ENCODE results near the gene IMMP2L. TPM values are rescaled to one million over a fixed set of nuclear protein-coding genes. Genes with fewer than 3 reads are reported as not detected.

IMMP2L gene
- total RNA-seq, 2 experiments from 2014 or later, result 10.2 to 12.8 TPM

DNA sequence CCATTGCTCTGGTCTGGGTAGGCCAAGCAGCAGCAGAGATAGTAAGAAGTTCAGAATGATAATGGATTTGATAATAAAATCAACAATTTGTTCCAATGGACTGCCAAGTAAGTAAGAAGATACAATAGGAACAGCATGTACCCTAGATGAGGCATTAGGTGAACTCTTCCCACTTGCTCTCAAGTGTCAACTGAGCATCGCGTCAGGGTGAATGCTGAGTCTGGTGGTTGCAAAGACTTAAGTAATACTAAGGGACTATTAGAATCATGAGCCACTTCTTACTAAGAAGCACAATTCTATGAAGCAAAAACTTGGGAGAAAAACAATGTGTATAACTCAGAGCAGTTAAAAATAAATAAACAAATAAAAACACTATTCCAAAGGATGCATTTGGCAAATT is 416.8 kb downstream of the IMMP2L start:
- Mint-ChIP-seq H3K27me3 (peaks cover 2% of the 10 kb centered on the region), H3K36me3 (no peaks in the 10 kb centered on the region), H3K27ac (no peak overlapping the region), H3K4me3 (no peak overlapping the region), H3K9me3 (peaks cover 1% of the 10 kb centered on the region), H3K4me1 (peaks cover 2% of the 10 kb centered on the region)
- no peak for DNase-seq
- POLR2A ChIA-PET, result no interaction called here
- ATAC-seq (ENCODE audit: low read depth), result no peak

DNA sequence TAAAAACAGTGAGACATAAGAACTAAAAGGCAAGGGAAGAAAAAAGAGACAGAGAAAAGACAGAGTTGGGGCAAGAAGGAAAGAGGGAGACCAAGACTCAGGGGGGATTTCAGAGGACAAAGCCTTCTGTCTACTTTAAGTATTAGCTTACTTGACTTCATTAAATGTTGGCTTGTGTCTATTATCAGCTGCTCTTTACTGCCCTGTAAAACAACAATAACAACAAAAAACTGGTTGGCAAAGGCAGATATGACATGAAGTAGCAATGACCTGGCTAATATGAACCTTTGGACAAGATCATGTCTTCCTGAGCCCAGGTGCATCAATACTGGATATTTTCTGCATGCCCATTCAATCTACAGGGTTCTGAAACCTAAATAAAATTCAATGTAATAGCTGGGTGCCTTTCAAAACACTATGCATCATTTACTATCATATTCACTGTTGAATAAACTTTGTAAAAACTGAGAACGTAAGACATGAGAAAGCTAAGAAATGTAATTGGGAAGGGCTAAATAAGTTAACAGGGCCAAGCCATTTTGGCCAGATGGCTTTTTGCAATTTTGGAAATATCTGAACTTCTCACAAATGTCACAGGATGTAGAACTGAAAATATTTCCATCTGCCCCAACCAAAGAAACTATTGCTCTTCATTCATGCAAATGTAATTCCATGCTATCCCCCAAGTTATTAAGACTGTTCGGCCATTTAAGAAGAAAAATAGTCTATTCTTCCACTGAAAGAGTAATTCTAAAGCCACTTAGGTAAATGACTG is 422.0 kb downstream of the IMMP2L start:
- H3K4me1 Mint-ChIP-seq, result peaks cover 17% of the 10 kb centered on the region
- no peaks in the 10 kb centered on the region for H3K27me3 Mint-ChIP-seq
- H3K4me3 Mint-ChIP-seq, result no peak overlapping the region
- H3K36me3 Mint-ChIP-seq, result peaks cover 2% of the 10 kb centered on the region
- H3K9me3 Mint-ChIP-seq, result peaks cover 3% of the 10 kb centered on the region
- H3K27ac Mint-ChIP-seq, result no peak overlapping the region
- POLR2A ChIA-PET, result no interaction called here
- DNase-seq (no peak), ATAC-seq (ENCODE audit: low read depth) (no peak)

DNA sequence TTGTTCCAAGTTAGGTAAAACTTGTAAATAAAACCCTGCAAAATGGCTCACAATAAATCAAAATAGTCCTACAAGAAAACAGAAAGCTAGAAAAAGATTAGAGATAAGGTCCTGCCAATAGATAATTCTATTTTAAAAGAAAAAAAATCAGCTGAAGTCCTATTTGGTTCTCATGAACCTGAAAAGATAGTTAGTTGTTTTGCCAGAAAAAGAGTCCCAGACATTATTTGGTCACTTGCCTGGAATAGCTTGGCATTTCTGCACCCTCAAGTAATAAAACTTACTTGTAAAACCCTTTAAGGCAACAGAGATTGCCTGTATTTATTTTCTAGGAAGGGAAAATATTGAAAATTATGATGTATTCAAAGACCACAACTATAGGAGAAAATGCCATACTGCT is 423.7 kb downstream of the IMMP2L start:
- POLR2A ChIA-PET, result no interaction called here
- H3K4me3 Mint-ChIP-seq, result peak overlapping the region; percentile 54

DNA sequence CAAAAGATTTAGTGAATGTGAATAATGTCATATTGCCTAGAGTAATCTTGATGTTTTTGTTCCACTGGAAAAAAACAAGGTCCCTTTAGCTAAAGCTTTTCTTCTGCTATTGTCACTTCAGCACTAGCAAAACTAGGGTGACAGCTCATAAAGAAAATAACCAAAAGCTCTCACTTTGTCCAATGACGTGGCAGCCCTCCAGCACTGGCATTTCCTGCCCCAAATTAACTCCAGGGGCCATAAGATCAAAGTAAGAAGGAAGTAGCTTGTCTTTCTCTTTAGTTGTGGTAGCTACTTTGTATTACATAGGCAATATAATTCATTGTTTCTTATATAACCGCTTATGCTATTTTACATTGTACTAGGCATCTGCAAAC is 424.1 kb downstream of the IMMP2L start:
- H3K9me3 Mint-ChIP-seq, result peaks cover 3% of the 10 kb centered on the region
- peak; percentile 97 for ATAC-seq (ENCODE audit: low read depth)
- peaks cover 2% of the 10 kb centered on the region for H3K36me3 Mint-ChIP-seq
- H3K27me3 Mint-ChIP-seq, result no peaks in the 10 kb centered on the region
- H3K4me1 Mint-ChIP-seq, result peaks cover 17% of the 10 kb centered on the region
- H3K27ac Mint-ChIP-seq, result peak overlapping the region; percentile 67
- POLR2A ChIA-PET, result interaction anchor here (0.6 kb wide), 1 partner anchor 13 kb away, joined by 4 read pairs; no protein-coding TSS in a partner anchor
- H3K4me3 Mint-ChIP-seq, result peak overlapping the region; percentile 54
- DNase-seq, result peak; percentile 40

More for the DNA sequence above, 423.7 kb downstream of the IMMP2L start:
- Mint-ChIP-seq H3K27me3 (no peaks in the 10 kb centered on the region), H3K4me1 (peaks cover 17% of the 10 kb centered on the region), H3K27ac (peak overlapping the region; percentile 67), H3K9me3 (peaks cover 3% of the 10 kb centered on the region), H3K36me3 (peaks cover 2% of the 10 kb centered on the region)
- ATAC-seq (ENCODE audit: low read depth) (no peak), DNase-seq (no peak)

DNA sequence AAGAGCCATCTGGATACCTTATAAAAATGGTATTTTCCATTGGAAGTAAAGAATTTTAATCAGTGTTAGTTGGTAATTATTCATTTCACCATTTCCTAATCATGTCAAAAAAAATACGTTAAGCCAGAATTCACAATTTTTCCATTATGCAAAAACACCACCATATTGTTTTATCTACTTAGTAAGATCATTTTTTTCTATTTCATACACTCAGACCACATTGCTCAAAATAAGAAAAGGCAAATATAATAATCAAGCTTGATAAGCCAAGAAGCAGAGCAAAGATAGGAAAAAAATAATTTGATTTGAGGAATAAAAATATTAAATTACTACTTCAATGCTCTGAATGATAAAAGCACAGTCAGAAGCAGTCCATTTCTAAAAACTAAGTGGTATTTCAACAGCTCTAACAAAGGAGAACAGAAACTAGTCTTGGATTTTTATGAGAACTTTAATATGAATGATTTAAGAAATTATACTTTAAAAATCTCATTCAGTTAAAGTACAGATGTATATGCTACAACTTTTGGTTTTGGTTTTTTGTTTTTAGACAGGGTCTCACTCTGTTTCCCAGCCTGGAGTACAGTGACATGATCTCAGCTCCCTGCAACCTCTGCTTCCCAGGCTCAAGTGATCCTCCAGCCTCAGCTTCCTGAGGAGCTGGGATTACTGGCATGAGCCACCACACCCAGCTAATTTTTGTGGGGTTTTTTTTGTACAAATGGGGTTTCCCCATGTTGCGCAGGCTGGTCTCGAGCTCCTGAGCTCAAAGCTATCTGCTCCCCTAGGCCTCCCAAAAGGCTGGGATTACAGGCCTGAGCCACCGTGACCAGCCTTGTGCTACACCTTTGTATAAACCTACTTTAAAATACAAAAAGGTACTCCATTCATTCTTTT is 424.7 kb downstream of the IMMP2L start:
- Mint-ChIP-seq H3K27me3 (no peaks in the 10 kb centered on the region), H3K36me3 (peaks cover 2% of the 10 kb centered on the region), H3K4me1 (peaks cover 17% of the 10 kb centered on the region), H3K4me3 (peak overlapping the region; percentile 54), H3K27ac (peak overlapping the region; percentile 67), H3K9me3 (peaks cover 3% of the 10 kb centered on the region)
- no peak for DNase-seq
- POLR2A ChIA-PET, result interaction anchor here (0.6 kb wide), 1 partner anchor 12 kb away, joined by 4 read pairs; no protein-coding TSS in a partner anchor
- ATAC-seq (ENCODE audit: low read depth), result peak; percentile 58

DNA sequence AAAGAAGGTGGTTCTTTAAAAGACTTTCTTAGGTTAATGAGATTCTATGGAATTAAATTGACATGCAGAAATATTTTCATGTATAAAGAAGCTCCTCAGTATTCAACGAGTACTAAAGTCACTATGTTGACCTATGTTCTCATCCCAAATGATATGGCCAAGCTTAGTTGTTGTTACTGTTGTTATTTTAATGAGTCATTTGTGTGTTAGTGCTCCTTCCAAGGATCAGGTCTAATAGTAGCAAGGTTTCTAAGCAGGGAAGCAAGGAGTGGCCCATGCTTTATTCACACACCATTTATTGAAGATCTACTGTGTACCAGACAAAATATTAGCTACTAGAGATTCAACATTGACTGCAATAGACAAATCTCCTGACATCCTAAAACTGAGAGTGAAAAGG is 429.5 kb downstream of the IMMP2L start:
- peaks cover 4% of the 10 kb centered on the region for H3K4me1 Mint-ChIP-seq
- POLR2A ChIA-PET, result no interaction called here
- H3K9me3 Mint-ChIP-seq, result no peaks in the 10 kb centered on the region
- peaks cover 2% of the 10 kb centered on the region for H3K36me3 Mint-ChIP-seq
- DNase-seq (no peak), ATAC-seq (ENCODE audit: low read depth) (no peak)
- H3K27me3 Mint-ChIP-seq, result no peaks in the 10 kb centered on the region
- no peak overlapping the region for H3K4me3 Mint-ChIP-seq
- H3K27ac Mint-ChIP-seq, result no peak overlapping the region

DNA sequence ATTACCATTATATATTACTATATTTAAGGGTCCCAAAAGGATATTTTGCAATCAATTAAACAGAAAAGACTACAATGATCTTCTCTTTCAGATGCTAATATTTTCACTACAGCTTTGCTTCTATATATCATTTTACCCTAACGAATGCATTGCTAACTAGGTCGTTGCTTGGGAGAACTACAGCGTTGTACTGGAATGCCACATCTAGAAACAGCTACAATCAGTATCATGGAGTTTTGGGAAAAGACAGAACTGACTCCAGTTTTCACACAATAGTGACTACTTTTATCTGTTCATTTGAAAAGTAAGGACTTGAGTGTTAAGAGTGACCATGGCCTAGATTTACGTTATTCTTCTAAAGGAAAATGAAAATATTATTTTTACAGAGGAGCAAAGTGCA is 432.9 kb downstream of the IMMP2L start:
- no peak for DNase-seq
- Mint-ChIP-seq H3K27me3 (no peaks in the 10 kb centered on the region), H3K27ac (no peak overlapping the region), H3K36me3 (peaks cover 11% of the 10 kb centered on the region), H3K9me3 (no peaks in the 10 kb centered on the region), H3K4me1 (no peaks in the 10 kb centered on the region), H3K4me3 (no peak overlapping the region)
- no peak for ATAC-seq (ENCODE audit: low read depth)
- POLR2A ChIA-PET, result no interaction called here

DNA sequence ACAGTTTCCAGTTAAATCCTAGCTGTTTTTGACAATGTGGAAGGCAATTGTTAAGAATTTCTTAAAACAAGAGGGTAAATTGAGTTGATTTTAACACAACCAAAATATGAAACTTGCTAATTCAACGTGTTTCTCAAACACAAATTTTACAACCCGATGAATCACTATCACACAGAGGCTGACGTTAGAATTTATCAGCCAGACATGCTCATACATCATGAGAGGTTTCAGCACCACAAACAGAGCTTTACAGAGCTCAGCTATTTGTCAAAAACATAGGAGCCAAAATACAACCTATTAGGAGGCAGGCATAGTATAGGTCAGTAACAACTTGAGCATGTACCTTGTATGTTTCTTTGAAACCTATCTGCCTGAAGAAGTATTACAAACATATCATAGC is 435.3 kb downstream of the IMMP2L start:
- Mint-ChIP-seq H3K4me1 (no peaks in the 10 kb centered on the region), H3K9me3 (no peaks in the 10 kb centered on the region), H3K27ac (no peak overlapping the region), H3K4me3 (no peak overlapping the region), H3K27me3 (no peaks in the 10 kb centered on the region), H3K36me3 (peaks cover 28% of the 10 kb centered on the region)
- DNase-seq, result no peak
- peak; percentile 27 for ATAC-seq (ENCODE audit: low read depth)
- POLR2A ChIA-PET, result interaction anchor here (1.2 kb wide), 1 partner anchor 9 kb away, joined by 3 read pairs; no protein-coding TSS in a partner anchor

DNA sequence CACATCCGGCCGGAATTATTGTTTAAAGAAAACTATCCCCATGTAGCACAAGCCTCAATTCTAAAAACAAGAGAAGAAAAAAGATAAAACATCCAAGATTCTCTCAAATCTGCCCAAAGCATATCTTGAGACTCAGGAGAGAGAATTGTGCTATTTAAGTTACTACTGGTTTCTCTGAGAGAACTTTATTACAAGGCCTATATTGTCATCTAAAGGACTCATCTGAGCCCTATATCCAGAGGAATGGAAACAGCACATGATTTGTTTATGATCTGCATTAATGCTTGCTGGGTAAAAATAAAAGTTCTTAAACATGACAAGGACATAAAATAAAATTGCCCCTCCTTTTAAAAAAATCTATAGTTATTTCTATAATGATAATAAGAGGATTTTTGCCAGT is 446.3 kb downstream of the IMMP2L start:
- Mint-ChIP-seq H3K9me3 (no peaks in the 10 kb centered on the region), H3K4me3 (no peak overlapping the region), H3K27ac (no peak overlapping the region), H3K36me3 (peaks cover 69% of the 10 kb centered on the region), H3K27me3 (no peaks in the 10 kb centered on the region), H3K4me1 (peaks cover 33% of the 10 kb centered on the region)
- DNase-seq, result no peak
- ATAC-seq (ENCODE audit: low read depth), result no peak
- POLR2A ChIA-PET, result no interaction called here

DNA sequence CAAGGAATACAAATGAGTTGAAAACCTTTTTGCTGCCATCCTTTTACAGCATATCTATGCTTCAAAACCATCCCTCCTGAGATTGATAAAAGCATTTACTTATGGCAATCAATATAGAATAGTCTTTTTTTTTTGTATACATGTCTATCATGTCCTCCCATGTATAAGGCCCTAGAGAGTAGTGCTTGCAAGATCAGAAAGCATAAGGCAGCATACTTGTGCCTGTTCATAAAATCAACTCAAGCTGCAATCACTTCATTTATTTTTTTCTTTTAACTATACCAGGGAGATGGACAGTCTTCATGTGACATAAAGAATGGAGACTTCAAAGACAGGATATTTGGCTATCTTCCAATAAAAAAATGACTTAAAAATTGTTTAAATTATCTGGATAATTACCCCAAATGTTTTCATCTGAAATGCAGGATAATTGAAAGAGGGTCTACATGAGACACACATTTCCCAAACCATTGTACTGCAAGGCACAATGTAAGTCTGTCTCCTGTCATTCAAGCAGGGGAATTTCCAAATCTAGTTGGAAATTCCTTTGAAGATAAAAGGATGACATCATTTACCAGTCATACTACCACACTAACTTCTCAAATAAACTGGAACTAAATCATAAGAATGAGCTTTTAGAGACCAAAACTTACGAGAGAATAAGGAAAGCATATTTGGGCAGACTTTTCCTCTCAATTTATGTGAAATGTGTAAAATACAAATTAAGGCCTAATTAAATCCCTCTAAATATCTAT is 448.9 kb downstream of the IMMP2L start:
- no peak for DNase-seq
- POLR2A ChIA-PET, result no interaction called here

DNA sequence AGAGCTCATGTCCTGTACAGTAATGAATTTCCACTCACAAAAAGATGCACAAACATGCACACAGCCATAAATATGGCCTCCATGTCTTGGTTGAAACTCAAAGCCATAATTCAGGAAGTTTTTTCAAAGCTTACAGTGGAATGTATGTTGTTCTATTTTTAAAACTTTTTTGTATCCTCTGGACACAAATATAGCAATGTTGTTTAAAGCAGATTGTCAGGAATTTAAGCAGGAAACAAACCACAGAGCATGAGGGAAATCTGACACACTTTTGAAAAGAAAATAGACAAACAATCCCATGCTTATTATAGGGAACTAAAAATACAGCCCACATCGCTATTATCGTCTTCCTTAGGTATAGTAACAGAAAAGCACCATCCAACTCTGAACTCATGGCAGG is 449.9 kb downstream of the IMMP2L start:
- Mint-ChIP-seq H3K4me1 (peaks cover 44% of the 10 kb centered on the region), H3K4me3 (no peak overlapping the region), H3K27ac (no peak overlapping the region), H3K27me3 (no peaks in the 10 kb centered on the region), H3K9me3 (no peaks in the 10 kb centered on the region), H3K36me3 (peaks cover 61% of the 10 kb centered on the region)
- ATAC-seq (ENCODE audit: low read depth) (no peak), DNase-seq (no peak)
- POLR2A ChIA-PET, result interaction anchor here (0.7 kb wide), 1 partner anchor 293 kb away, joined by 4 read pairs; no protein-coding TSS in a partner anchor

More for the DNA sequence above, 448.9 kb downstream of the IMMP2L start:
- Mint-ChIP-seq H3K27ac (peak overlapping the region; percentile 30), H3K9me3 (no peaks in the 10 kb centered on the region), H3K36me3 (peaks cover 65% of the 10 kb centered on the region), H3K27me3 (no peaks in the 10 kb centered on the region), H3K4me1 (peaks cover 43% of the 10 kb centered on the region), H3K4me3 (no peak overlapping the region)
- no peak for ATAC-seq (ENCODE audit: low read depth)

DNA sequence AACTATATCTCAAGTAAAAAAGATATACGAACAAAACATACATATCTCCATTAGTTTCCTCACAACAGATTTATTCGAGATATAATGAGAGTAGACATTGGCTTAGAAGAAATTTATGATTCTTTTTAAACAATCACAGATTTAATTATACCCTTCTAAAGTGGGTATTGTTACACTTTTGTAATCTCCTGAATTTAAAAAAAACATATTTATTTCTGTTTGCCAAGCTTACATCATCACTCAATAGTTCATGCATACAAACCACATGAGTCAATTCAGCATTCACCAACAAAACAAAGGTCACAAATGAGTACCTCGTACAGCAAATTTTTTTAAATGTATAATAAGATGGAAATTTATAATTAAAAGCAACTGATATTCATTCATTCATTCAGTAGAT is 453.8 kb downstream of the IMMP2L start:
- ATAC-seq (ENCODE audit: low read depth) (no peak), DNase-seq (no peak)
- Mint-ChIP-seq H3K27me3 (no peaks in the 10 kb centered on the region), H3K36me3 (peaks cover 73% of the 10 kb centered on the region), H3K9me3 (no peaks in the 10 kb centered on the region), H3K27ac (no peak overlapping the region), H3K4me1 (peaks cover 61% of the 10 kb centered on the region), H3K4me3 (no peak overlapping the region)
- POLR2A ChIA-PET, result no interaction called here

DNA sequence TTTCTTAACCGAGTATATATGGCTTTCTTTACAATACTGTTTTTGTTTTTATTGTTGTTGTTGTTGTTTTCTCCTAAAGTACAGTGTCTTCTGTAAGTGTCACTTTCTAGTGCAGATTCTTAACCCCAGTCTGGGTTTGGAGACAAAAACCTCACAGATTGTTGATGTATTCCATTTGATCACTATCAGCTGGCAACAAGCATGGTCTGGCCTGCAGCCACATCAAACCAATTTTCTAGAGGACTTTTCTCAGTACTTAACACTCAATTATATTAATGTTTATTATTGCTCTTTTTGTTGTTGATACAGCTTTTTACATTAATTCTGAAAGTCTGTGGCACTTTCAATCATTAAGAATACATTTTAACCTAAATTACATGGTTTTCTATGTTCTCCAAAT is 454.3 kb downstream of the IMMP2L start:
- DNase-seq, result no peak
- Mint-ChIP-seq H3K4me3 (no peak overlapping the region), H3K36me3 (peaks cover 73% of the 10 kb centered on the region), H3K27ac (peak overlapping the region; percentile 19), H3K27me3 (no peaks in the 10 kb centered on the region), H3K4me1 (peaks cover 62% of the 10 kb centered on the region), H3K9me3 (no peaks in the 10 kb centered on the region)
- no peak for ATAC-seq (ENCODE audit: low read depth)
- POLR2A ChIA-PET, result no interaction called here
